HG03520 (cell line): Measurements from ENCODE around the gene AFAP1L1.

Experiments used
- ATAC-seq: cut with Tn5 transposase; IDR thresholded peaks from one replicate; pipeline ENCODE4 v1.9.1; 2021; ENCODE audit warnings: mild to moderate bottlenecking, moderate library complexity; ENCODE audit not compliant: unreplicated experiment

Gene AFAP1L1

DNA sequence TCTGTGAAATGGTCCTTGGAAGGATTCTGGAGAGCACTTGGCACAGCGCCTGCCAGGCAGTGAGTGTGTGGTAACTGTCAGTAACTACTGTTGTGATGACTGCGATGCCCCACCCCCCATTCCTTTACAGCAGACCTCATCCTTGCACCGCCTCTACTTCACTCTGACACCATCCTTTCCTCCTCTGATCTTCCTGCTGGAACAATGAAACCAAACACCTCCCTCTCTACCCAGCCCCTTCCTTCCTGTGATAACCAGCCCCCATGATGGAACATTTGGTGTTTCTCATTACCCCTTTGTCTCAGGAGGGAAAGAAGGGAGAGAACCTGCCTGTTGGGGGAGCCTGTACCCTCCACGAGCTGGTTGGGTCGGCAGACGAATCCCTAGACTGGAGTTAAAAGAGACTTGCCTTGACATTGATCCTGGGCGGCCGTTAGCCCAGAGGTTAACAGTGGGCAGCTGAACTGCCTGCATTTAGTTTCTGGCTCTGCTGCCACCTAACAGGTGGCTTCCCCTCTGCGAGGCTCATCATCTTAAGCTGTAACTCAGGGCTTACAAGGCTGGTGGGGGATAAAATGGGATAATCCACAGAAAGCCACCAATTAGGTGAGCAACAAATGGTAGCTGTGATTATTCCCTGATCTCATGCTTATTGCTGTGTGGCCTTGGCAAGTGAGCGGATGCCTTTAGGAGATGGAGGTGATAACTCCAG lies 39.4 kb downstream of the AFAP1L1 start:
- ATAC-seq: no peak

DNA sequence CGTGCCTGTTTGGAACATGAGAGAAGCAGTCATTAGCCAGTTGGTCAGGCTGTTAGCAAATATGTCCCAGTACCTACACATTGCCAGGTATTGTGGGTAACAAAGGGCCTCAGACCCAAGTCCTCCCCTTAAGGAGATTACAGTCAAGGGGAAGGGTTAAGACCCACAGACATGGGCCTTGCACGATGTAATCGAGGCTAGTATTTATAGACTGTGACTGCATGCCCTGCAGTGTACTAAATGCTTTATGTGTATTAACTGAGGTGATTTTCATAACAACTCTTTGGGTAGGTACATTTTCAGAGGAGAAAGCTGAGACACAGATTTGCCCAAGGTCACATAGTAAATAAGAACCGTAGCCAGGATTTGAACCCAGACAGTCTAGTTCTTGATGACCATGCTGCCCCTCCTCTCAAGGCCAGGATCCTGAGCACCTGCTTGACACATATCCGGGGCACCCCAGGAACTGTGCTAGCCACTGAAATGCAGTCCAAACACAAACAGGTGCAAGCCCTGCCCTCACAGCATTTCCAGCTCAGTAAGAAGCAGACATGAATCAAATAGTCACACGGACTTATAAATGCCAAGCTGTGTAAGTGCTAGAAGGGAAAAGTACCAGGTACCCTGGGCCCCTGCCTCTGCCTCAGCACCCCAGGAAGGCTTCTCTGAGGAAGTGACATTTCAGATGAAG lies 41.6 kb downstream of the AFAP1L1 start:
- ATAC-seq: no peak

DNA sequence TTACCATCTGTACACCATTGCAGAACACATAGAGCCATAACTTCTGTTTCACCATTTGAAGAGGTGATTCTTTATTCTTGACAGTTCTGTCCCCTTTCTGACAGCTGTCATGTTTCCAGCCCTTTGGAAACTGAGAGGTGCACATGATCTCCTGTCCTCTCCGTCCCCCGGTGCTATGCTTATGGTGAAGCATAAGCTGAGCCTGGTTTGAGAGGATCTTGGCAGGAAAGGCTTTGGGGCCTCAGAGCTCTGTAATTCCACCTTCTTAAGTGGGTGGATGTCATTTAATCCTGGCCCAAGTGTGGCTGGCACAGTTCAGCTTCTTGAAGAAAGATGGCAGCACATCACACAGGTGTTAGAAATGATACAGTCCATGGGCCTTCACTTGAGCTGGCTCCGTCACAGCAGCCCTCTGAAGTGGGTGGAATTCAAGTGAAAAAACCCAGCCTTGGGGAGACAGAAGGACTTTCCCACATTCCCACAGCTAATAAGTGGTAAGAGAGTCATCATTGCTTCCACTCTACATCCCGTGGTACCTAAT lies 43.0 kb downstream of the AFAP1L1 start:
- no peak for ATAC-seq

DNA sequence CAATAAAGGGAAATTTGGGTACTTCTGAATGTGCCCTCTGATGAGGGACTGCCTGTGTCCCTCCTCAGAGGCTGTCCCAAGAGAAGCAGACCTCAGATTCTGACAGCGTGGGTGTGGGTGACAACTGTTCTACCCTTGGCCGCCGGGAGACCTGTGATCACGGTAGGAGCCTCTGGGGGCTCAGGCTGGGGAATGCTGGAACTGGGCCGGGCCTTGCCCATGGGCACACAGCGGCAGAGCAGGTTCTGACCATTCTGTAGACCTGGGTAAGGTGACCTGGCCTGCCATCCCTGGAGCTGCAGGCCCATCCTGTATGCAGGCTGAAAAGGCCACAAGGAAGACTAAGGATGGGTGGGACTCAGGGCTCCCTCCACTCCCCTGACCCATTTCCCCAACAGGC lies 44.1 kb downstream of the AFAP1L1 start:
- ATAC-seq: no peak

DNA sequence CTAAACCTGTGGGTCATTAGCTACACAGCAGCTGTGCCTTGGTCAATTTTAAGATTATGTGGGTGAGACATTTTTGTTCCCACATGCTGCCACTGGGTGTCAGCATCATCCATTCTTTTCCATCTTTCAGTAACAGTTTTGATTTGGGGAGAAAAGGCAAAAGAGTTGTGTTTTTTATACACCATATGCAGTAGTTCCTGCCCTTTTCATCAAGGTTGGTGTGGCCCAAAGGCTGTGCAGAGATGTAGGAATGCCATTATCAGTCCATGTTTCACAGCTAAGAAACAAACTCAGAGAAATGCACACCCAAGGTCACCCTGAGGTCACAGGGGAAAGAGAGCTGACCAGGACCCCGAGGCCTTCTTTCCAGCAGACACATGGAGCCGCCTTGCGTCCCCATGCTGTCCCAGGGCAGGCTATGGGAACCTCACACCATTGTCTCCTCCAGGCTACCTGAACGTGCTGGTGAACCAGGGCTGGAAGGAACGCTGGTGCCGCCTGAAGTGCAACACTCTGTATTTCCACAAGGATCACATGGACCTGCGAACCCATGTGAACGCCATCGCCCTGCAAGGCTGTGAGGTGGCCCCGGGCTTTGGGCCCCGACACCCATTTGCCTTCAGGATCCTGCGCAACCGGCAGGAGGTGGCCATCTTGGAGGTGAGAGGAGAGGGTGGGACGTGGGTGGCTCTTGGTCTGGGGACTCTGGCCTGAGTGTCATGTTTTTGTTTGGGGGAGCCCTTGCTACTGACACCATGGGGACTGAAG lies 45.8 kb downstream of the AFAP1L1 start:
- peak; percentile 60 for ATAC-seq

DNA sequence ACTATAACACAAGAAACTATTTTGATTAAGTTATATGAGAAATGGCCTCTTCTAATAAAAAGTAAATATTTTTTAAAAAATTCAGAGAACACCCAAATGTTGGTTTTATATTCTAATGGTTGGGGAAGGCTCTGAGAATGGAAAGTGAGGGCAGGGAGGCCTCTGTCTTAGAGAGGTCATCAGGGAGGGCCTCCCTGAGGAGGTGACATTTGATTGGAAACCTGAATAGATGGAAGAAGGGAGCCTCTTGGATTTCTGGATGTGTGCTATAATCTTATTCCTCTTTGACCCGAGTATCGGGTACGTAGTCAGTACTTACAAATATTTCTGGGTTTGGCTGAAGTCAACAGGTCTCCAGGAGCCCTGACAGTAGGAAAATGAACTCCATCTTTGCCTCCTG lies 47.5 kb downstream of the AFAP1L1 start:
- no peak for ATAC-seq

DNA sequence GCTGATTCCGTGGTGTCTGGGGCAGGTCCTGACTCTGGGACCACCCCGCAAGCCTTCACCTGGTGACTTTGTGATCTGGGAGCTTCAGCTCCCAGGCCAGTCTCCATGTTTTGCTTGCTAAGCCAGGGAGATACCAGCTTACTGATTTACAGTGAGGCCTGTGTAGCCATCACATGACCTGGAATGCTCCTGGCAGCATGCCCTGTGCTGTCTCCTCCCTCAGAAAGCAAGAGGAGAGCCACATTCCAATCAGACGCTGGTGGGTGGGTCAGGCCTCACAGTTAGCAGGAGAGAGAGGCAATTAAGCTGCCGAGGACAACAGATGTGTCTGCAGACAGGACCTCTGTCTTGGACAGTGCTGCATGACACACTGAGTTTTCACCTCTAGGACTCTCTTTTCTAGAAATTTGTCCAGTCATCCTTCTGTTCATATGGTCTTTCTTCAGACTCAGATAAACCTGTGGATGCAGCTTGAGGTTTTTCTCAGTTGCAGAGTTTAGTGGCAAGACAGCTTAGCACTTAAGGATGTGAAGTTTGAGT lies 49.2 kb downstream of the AFAP1L1 start:
- ATAC-seq: no peak

DNA sequence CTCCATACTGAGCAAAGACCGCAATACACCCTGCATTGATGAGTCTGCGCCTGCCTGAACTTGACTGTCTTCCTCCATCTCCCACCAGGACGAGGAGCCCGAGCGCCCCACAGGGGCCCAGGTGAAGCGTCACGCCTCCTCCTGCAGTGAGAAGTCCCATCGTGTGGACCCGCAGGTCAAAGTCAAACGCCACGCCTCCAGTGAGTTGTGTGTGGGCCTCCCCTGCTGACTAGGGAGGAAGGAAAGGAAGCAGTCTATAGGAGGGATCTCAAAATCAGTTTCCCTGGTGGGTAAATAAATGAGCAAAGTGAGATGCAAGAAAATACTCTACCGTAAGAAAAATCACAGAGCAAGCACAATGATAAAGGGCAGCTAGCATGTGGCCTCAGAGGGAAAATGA lies 50.9 kb downstream of the AFAP1L1 start:
- no peak for ATAC-seq

DNA sequence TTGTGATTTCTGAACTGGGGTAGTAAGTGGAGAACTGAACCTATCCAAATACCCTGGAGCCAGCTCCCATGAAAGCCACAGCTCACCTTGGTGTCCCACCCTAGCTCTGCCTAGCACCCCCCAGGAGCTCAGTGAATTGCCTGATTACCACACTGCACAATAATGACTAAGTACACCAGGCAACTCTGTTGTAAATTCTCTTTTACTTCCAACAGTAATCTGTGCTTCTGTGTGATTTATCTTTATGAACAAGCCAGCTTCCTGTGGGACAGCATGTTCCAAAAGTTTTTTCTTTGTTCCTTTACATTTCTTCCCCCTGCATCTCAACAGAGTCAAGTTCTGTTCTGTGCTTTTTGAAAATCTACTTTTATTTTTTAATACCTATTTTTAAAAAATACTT lies 51.6 kb downstream of the AFAP1L1 start:
- no peak for ATAC-seq

DNA sequence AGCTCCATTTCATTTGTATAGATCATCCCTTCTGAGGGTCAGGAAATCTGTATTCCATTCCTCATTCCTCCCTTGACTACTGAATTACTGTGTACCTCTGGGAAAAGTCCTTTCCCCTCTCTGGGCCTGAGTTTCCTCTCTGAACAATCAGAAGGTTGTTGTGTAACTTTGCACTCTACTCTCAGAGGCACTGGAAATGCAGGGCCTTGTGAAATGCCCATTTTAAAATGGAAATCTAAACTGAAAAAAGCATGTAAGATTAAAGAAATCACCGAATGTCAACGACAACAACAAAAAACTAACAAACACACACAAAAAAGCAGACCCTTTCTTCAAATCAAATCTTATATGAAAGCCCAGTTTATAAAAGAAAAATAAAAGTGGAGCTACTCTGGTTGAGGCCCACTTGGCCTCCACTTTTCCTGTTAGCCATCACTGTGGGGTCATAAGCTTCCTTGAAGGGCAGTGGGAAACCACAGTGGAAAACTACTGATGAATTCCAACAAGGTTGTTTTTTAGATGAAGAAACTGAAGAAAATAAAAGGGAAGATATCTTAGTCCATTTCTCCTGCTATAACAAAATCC lies 52.1 kb downstream of the AFAP1L1 start:
- ATAC-seq: no peak

DNA sequence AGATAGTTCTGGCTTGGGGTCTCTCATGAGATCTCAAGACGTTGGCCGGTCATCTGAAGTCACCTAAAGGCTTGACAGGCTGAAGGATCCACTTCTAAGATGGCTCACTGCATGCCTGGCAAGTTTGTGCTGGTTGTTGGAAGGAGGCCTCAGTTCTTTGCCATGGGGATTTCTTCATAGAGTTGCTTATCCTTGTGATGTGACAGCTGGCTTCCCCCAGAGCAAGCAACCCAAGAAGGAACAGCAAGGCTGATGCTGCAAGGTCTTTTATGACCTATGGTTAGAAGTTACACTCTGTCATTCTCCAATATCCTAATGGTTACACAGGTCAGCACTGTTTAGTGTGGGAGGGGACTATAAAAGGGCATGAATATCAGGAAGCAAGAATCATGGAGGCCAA lies 53.0 kb downstream of the AFAP1L1 start:
- no peak for ATAC-seq

DNA sequence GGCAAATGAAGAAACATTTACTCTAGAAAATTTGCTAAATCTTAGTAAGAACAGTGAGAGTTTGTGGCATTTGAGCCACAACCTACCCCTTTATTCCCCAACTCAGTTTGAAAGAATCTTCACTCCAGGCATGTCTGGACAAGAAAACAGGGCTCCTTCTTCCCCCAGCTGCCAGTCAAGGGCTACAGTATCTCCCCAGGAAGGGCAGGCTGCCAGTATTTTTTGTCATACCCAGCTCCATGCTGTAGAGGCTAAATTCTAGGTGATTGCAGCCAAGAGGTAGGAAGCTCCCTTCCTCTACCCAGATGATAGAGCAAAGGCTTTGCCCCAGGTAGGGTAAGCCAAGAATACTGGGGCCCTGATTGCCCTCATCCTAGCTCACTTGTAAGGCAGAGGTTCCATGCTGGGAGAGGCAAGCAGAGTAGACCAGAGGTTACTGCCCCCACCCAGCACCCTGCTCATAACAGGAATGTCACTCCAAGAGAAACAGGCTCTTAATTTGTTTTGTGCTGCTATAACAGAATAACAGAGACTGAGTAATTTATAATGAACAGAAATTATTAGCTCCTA lies 53.6 kb downstream of the AFAP1L1 start:
- ATAC-seq: no peak

DNA sequence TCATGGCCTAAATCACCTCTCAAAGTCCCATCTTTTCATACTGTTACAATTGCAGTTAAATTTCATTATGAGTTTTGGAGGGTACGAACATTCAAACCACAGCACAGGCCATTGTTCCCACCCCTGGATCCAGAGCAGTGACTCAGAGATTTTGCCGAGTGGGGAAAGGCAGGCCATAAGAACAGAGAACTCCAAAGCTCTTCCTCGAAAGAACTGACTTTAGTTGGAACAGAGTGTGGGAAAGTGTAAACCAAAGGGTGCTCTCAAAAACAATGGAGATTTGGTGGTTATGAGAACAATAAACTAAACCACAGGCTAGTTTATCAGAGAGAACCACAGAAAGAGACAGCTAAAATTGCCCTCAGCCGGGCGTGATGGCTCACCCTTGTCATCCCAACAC lies 54.2 kb downstream of the AFAP1L1 start:
- no peak for ATAC-seq

DNA sequence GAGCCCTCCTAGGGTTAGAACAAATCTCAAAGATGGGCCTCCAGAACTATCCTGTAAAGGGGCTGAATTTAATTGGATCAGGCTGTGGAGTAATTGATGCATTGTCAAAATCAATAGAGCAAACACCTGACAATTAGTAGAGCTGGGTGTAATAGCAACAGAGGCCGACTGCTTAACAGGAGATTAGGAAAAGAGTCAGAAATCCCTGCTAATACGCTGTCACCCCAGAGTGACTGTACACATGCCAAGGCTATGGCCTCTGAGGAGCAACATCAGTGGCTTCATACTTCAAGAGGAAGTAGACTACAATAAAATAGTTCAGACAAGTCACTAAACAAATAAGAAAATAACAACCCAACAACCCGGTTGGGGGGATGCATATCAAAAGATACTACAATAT lies 55.0 kb downstream of the AFAP1L1 start:
- ATAC-seq: no peak

DNA sequence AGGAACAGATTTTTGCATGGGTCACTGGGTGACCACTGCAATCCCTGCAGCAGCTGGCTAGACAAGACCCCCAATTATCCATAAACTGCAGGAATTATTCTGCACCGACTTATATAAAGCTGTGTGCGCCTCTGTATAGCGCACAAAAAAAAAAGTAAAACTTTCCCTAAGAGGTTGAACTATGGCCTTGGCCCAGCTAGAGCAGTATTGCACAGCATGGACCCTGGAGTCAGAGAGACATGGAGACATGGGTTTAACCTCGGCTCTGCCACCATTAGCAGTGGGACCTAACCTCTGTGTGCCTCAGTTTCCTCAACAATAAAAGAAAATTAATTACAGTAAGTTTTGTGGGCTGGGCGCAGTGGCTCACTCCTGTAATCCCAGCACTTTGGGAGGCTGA lies 56.5 kb downstream of the AFAP1L1 start:
- ATAC-seq: no peak

DNA sequence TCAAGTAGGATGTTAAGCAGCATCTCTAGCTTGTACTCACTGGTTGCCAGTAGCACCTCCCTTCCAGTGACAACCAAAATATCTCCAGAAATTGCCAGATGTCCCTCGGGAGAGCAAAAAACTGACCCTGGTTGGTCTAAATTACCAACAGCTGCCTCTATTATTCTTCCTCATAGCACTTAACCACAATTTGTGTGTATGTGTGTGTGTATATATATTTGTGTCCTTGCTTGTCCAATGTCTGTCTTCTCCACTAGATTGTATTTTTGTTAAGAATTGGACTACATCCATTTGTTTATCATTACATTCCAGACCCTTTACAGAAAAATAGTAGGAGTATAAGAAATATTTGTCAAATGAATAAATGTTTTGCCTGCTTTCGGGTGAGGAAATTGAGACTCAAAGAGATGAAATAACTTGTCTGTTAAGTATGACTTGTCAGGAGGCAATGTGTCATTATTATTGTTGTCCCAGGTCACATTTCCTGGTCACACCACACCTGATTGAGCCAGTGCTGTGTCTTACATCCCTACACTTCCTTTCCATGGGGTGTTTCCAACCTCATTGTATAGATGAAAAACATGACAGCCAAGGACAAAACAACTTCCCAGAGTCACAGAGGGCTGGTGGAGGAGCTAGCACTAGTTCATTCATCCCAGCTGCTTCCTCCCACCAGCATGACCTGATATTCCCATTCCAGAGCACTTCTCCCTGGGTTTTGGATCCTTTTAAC lies 62.2 kb downstream of the AFAP1L1 start:
- ATAC-seq: no peak

DNA sequence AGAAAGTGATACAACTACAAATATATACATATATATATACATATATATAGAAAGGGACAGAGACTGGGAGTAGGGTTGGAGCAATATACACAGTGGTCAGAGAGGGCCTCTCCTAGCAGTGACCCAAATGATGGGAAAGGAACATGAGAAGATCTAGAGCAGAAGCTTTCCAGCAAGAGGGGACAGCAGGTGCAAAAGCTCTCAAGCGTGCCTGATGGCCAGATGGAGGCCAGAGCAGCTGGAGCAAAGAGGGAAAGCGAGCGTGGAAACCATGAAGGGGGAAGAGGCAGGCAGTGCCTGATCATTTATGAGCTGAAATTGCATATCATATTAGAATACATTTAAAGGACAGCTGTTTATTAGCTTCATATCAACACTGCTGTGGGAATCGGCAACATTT lies 66.1 kb downstream of the AFAP1L1 start:
- no peak for ATAC-seq

DNA sequence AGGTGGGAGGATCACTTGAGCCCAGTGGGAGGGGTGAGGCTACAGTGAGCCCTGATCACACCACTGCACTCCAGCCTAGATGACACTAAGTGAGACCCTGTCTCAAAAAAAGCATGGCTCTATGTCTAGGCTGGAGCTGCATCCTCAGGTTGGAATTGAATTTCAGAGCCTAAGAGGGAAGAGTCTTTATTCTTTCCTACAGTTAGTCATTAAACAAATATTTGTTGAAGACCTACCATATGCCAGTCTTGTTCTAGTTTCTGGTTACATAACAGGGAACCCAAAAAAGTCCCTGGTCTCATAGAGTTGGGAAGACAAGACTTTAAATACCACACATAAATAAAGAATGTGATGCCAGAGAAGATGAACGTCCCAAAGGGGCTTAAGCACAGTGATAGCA lies 66.7 kb downstream of the AFAP1L1 start:
- no peak for ATAC-seq

DNA sequence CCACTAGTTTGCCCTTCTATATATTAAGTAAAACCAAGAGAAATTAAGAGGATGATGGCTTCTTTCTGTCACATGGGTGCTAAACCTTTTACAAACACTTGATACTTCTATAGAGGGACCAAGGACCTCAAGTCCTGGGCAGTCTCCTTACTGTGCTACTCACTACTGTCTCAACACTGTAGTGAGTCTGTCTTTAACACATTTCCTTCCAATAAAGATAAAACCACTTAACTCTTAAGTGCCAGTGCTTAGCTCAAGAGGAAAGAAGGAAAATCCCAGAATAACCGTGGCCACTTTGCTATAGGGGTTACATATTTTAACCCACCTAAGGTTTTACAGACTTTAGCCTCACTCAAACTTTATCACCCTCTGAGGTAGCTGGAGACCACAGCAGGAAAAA lies 69.3 kb downstream of the AFAP1L1 start:
- no peak for ATAC-seq

DNA sequence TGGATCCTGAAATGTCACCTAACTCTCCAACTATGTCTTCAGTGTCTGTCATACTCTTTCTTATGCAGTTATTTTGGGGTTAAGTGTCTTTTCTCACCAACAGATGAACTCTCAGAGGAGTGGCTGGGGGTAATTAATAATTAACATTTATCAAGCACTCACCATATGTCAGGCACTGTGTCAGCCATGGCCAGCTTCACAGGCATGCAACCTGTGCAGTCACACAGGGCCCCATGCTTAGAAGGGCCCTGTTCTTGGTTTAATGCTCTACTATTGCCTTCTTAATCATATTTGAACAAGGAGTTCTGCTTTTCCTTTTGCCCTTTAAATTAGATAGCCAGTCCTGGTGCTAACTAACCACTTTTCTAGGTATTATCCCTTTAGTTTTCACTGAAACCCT lies 70.2 kb downstream of the AFAP1L1 start:
- no peak for ATAC-seq
